ENCODE data around the gene PMPCB.

The PMPCB gene

DNA sequence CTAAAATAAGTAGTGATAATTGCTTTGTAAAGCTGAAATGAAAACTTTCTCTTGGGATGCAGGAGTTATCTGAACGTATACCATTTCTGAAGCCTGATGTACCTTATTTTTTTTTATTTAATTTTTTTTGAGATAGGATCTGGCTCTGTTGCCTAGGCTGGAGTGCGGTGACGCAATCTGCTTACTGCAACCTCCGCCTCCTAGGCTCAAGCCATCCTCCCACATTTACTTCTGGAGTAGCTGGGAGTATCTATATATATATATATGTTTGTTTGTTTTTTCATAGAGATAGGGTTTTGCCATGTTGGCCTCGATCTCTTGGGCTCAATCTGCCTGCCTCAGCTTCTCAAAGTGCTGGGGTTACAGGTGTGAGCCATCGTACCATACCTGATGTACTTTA is 2.4 kb downstream of the PMPCB start:
- H3K36me3 Mint-ChIP-seq = peaks cover 67% of the 10 kb centered on the region
- peaks cover 27% of the 10 kb centered on the region for H3K4me1 Mint-ChIP-seq
- no peaks in the 10 kb centered on the region for H3K9me3 Mint-ChIP-seq

DNA sequence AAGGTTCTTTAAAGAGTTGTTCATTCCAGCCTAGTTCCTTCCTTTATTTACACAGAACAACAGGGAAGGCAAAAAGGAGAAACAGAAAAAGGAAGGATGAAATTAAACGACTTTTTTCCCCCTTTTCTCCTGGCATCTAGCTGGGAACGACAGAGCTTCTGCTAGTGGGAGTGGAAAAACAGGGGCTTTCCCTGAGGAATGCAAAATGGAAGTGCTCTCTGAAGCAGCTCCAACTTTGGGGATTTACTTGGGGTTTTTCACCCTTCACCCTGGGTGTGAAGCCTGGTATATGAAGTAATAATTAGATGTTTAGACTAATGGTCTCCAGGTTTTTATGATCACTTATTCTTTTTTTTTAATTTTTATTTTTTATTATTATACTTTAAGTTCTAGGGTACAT is 4.2 kb downstream of the PMPCB start:
- ATAC-seq = no peak
- DNase-seq (ENCODE audit: low spot score in 2 of 2) = no peak

More for the DNA sequence above, 2.4 kb downstream of the PMPCB start:
- Mint-ChIP-seq H3K27ac (no peak overlapping the region), H3K4me3 (no peak overlapping the region)
- DNase-seq (ENCODE audit: low spot score in 2 of 2) = no peak
- ATAC-seq = no peak

DNA sequence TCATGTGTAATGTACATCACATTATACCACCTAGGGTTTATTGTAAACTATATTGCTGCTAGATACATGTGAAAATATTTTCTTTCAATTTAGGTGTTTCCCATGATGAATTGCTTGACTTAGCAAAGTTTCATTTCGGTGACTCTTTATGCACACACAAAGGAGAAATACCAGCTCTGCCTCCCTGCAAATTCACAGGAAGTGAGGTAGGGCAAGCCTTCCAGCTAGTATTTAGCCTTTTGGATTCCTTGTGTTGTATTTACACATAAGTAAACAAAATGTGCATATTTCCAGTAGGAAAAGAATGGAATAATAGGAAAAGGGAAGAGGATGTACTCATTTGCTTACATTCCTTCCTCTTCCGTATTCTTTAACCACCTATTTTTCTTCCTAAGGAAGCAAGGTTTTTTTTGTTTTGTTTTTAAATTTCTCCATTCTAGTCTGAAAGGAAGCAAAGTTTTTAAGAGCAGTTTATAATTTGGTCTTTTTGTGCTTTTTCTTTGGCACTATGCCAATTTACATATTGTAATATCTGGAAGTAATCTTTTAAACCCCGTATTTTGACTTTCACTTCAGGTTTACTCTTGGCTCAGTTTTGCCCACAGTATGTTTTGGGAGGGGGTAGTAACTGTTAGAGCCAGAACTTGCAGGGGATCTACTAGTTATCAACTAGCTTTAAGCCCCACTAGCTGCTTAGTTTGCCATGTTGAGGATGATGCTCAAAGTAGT is 10.4 kb downstream of the PMPCB start:
- H3K4me1 Mint-ChIP-seq = peaks cover 8% of the 10 kb centered on the region
- ATAC-seq (no peak), DNase-seq (ENCODE audit: low spot score in 2 of 2) (no peak)
- H3K36me3 Mint-ChIP-seq = peaks cover 100% of the 10 kb centered on the region
- H3K9me3 Mint-ChIP-seq = no peaks in the 10 kb centered on the region
- H3K27ac Mint-ChIP-seq = peak overlapping the region; percentile 63
- H3K4me3 Mint-ChIP-seq = no peak overlapping the region

More for the DNA sequence above, 4.2 kb downstream of the PMPCB start:
- Mint-ChIP-seq H3K4me3 (no peak overlapping the region), H3K9me3 (no peaks in the 10 kb centered on the region), H3K36me3 (peaks cover 85% of the 10 kb centered on the region), H3K27ac (no peak overlapping the region), H3K4me1 (peaks cover 29% of the 10 kb centered on the region)

DNA sequence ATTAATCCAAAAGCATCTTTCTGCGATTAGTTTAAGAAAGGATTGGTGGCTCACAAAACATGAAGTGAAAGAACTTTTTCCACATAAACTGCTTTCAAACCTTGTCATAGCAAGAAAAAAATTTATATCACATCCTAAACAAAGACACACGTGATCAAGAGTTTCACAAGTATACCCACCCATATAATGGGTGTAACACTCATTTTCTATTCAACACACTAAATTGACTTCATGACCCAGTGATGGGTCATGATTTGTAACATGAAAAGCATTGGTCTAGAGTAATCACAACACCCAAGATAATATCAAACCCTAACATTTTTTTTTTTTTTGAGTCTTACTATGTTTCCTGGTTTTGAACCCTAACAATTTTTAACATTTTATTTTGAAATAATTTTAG is 17.6 kb downstream of the PMPCB start:
- Mint-ChIP-seq H3K4me1 (no peaks in the 10 kb centered on the region), H3K9me3 (no peaks in the 10 kb centered on the region), H3K27ac (peak overlapping the region; percentile 51), H3K36me3 (peaks cover 100% of the 10 kb centered on the region), H3K4me3 (no peak overlapping the region)
- no peak for ATAC-seq
- DNase-seq (ENCODE audit: low spot score in 2 of 2) = no peak

DNA sequence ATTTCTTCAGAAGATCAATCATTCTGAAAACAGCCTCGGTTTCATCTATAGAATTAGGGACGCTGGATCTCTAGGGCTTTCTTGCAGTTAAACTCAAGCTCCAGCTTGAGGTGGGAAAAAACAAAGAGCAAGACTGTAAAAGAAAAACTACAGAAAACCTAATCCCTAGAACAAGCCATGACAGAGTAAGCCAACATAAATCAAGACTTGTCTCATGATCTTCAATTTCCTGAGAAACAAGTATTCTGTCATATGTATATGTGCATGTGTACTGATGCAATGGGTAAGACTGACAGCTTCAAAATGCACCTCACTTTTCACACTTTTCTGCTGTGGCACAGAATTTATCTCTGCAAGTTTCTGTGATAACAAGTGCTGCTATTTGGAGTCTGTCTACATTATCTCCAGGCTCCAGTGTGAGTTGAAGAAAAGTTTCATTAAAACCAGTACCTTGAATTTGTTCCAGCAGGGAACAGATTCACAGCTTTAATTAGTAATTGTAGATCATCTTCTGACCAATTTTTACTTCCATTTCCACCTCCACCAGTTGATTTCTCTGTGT is 19.2 kb downstream of the PMPCB start:
- no peaks in the 10 kb centered on the region for H3K9me3 Mint-ChIP-seq
- no peak for DNase-seq (ENCODE audit: low spot score in 2 of 2)
- no peaks in the 10 kb centered on the region for H3K4me1 Mint-ChIP-seq
- peak overlapping the region; percentile 41 for H3K27ac Mint-ChIP-seq
- peaks cover 100% of the 10 kb centered on the region for H3K36me3 Mint-ChIP-seq
- no peak for ATAC-seq
- H3K4me3 Mint-ChIP-seq = no peak overlapping the region

DNA sequence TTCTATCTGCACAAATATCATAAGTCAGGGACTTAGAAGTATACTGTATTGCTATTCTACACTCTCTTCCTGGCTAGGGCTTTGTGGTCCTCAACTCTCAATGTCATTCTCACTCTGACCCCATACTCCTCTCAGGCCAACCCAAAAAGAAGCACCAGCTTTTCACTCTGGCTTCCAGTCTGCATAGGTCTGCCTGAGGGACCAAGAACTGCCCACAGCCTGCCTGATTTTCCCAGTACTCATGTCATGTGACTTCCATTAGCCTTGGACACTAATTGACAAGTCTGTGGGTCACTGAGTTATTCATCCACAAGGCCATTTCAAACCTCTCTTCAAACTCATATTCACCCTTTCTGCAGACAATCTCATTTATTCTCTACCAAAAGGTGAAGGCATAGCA is 19.8 kb downstream of the PMPCB start:
- peaks cover 100% of the 10 kb centered on the region for H3K36me3 Mint-ChIP-seq

DNA sequence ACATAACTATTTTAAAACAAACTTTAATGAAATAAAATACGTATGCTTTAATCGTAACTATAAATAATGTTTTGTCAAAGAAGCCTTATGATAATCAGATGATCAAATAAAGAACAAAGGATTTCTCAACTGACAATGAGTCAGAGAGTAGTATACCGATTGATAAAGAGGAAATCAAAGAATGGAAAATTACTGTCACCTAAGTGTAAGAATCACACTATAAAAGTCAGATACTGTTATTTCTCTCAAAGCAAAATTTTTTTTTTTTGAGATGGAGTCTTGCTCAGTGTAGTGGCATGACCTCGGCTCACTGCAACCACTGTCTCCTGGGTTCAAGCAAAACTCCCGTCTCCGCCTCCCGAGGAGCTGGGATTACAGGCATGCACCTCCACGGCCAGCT is 28.5 kb downstream of the PMPCB start:
- DNase-seq (ENCODE audit: low spot score in 2 of 2) (no peak), ATAC-seq (no peak)
- peaks cover 93% of the 10 kb centered on the region for H3K36me3 Mint-ChIP-seq
- H3K4me3 Mint-ChIP-seq = no peak overlapping the region
- no peaks in the 10 kb centered on the region for H3K4me1 Mint-ChIP-seq
- H3K27ac Mint-ChIP-seq = peak overlapping the region; percentile 71
- H3K9me3 Mint-ChIP-seq = no peaks in the 10 kb centered on the region

More for the DNA sequence above, 19.8 kb downstream of the PMPCB start:
- peak overlapping the region; percentile 41 for H3K27ac Mint-ChIP-seq
- no peak for DNase-seq (ENCODE audit: low spot score in 2 of 2)
- H3K4me1 Mint-ChIP-seq = no peaks in the 10 kb centered on the region
- no peak for ATAC-seq
- H3K4me3 Mint-ChIP-seq = no peak overlapping the region
- no peaks in the 10 kb centered on the region for H3K9me3 Mint-ChIP-seq

DNA sequence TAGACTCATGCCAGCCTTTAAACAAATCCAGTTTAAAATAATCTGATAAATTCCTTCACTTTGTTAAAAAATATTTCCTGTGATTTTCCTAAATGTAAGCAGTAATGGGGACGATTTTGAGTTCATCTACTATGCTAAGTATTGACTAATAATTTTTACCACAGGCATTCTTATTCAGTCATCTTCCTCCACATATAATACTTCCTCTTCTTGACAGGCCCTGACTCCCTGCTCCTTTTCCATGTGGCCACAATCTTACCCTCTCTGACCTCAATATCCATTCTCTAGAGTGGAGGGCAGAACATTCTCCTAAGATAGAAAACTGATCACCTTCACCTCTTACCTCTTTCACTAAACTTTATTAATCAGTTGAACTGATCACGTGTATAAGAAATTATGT is 39.5 kb downstream of the PMPCB start:
- DNase-seq (ENCODE audit: low spot score in 2 of 2) = no peak
- H3K36me3 Mint-ChIP-seq = peaks cover 100% of the 10 kb centered on the region
- H3K4me1 Mint-ChIP-seq = peaks cover 29% of the 10 kb centered on the region
- H3K4me3 Mint-ChIP-seq = no peak overlapping the region
- ATAC-seq = no peak
- peak overlapping the region; percentile 13 for H3K27ac Mint-ChIP-seq
- no peaks in the 10 kb centered on the region for H3K9me3 Mint-ChIP-seq

DNA sequence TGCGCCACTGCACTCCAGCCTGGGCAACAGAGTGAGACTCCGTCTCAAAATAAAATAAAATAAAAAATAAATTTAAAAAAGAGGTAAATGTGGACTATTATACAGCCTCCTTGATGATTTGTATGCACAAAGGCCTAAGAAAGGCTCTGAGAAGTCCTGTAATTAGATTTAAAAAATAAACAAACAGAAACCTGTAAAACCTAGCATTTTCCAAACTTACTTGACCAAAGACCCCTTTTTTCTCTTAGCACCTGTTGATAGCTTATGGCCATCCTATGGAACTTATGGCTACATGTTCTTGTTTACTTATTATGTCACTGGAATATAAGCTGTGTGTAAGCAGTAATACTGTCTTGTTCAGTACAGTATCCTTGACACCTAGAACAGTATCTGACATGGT is 41.6 kb downstream of the PMPCB start:
- DNase-seq (ENCODE audit: low spot score in 2 of 2) = no peak
- Mint-ChIP-seq H3K36me3 (peaks cover 99% of the 10 kb centered on the region), H3K4me3 (no peak overlapping the region), H3K4me1 (peaks cover 32% of the 10 kb centered on the region), H3K9me3 (no peaks in the 10 kb centered on the region), H3K27ac (peak overlapping the region; percentile 46)
- ATAC-seq = no peak

DNA sequence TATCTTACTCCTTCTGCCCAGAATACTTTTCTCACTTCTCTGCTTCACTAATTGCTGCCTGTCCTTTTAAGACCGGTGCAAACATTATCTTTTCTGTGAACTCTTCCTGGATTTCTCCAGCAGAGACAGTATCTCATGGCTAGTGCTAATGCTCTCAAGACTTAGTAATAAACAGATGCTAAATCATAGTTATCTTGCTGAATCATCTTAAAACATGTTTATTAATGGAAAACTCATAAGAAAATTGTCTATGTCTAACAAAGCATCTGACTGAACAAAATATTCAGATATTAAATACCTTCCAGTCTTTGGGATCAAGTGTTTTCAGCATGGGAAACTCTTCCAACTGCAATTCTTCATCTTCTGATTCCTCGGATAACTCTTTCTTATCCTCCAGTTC is 44.2 kb downstream of the PMPCB start:
- no peak for ATAC-seq
- peaks cover 87% of the 10 kb centered on the region for H3K36me3 Mint-ChIP-seq
- peak overlapping the region; percentile 99 for H3K4me3 Mint-ChIP-seq
- no peaks in the 10 kb centered on the region for H3K9me3 Mint-ChIP-seq
- H3K27ac Mint-ChIP-seq = peak overlapping the region; percentile 77
- peaks cover 38% of the 10 kb centered on the region for H3K4me1 Mint-ChIP-seq
- no peak for DNase-seq (ENCODE audit: low spot score in 2 of 2)

DNA sequence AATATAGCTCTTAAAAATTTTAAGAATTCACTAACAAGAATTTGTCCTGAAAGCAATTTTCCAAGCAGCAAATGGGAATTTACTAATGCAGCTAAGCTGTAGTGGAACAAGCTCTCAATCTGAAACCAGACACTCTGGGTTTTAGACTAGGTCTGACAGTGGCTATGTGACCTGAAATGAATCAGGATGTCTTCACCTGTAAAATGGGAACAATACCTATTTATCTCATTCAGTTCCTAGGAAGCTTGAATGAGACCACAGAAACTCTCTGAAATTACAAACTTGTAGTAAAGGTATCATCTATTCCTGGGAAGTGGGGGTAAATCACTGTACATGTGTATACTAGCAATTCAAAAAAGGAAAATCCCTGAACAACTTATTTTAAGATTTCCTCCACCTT is 46.1 kb downstream of the PMPCB start:
- ATAC-seq = no peak
- Mint-ChIP-seq H3K27ac (peak overlapping the region; percentile 99), H3K4me1 (peaks cover 43% of the 10 kb centered on the region)

DNA sequence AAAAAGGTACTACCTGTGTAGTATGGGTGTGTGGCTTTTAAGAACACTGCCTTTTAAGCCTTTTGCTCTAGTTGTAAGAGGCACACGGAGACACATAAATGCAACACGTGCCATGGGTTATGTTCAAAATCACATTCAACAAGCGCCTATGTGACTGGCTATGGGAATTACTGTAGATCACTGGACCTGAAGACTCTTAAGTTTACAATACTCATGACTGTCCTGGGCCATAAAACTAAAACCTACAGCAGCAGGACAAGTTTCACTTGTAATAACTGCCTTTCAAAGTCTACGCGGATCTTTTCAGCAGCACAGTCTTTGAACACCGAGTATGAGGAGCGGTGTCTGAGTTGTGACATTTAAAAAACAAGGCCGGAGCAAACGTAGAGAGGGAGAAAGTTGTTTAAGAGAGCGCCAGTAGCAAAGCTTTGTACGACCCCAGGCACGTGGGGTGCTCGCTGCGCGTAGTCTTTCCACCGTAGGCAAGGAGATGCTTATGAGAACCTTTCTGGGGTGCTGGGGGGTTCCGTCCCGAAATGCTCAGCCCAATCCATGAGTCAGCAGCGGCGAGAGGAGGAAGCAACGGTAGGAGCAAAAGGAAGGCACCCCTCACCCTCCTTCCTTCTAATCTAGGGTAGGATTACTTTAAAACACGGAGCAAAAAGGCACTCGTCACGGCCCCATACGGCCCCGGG is 46.7 kb downstream of the PMPCB start:
- H3K9me3 Mint-ChIP-seq = no peaks in the 10 kb centered on the region
- DNase-seq (ENCODE audit: low spot score in 2 of 2) (peak in 1 of 2 donors; percentile 21), ATAC-seq (peak; percentile 27)
- H3K27ac Mint-ChIP-seq = peak overlapping the region; percentile 99
- peaks cover 78% of the 10 kb centered on the region for H3K36me3 Mint-ChIP-seq
- peaks cover 46% of the 10 kb centered on the region for H3K4me1 Mint-ChIP-seq
- H3K4me3 Mint-ChIP-seq = peak overlapping the region; percentile 99

More for the DNA sequence above, 46.1 kb downstream of the PMPCB start:
- Mint-ChIP-seq H3K36me3 (peaks cover 81% of the 10 kb centered on the region), H3K4me3 (peak overlapping the region; percentile 99), H3K9me3 (no peaks in the 10 kb centered on the region)
- DNase-seq (ENCODE audit: low spot score in 2 of 2) = no peak

DNA sequence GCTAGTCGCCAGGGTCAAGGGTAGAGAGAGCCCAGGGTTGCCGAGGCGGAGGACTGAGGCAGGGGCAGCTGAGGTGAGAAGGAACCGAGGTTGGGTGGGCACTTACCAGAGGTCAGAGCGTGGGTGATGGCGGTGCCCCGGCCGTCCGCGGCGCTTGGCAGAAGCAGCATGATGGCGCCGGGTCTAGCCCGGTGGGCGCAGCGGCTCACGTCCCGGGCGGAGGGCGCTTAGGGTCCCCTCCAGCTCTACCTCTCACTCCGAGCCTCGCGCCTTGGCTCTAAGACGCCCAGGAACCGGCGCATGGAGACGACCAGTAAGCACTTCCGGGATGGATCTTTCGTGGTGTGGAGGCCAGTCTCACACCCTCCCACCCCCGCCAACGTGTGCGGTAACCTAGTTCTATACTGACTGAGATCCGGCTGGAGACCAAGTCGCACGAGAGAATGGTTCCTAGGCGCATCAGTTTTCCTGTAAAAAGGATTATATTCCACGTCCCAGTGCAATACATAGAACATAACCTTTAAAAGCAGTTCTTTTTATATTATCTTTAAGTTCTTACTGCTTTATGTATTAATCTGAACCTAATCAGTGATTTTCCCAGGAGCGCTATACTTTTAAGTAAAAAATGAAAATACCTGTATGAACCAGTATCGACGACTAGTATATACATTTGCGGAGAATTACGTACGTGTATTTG is 47.4 kb downstream of the PMPCB start, which contains the start of gene DNAJC2:
Gene DNAJC2, minus strand, starts transcription at position 315 of the 697 bp plus-strand sequence. Its CDS starts 145 bp downstream, at position 170.
- DNase-seq (ENCODE audit: low spot score in 2 of 2) (peak; percentile 67 to 91), ATAC-seq (peak; percentile 95)
- H3K4me1 Mint-ChIP-seq = peaks cover 46% of the 10 kb centered on the region
- peaks cover 71% of the 10 kb centered on the region for H3K36me3 Mint-ChIP-seq
- H3K27ac Mint-ChIP-seq = peak within 1 kb of the TSS; percentile 99
- H3K9me3 Mint-ChIP-seq = no peaks in the 10 kb centered on the region
- peak within 1 kb of the TSS; percentile 99 for H3K4me3 Mint-ChIP-seq

DNA sequence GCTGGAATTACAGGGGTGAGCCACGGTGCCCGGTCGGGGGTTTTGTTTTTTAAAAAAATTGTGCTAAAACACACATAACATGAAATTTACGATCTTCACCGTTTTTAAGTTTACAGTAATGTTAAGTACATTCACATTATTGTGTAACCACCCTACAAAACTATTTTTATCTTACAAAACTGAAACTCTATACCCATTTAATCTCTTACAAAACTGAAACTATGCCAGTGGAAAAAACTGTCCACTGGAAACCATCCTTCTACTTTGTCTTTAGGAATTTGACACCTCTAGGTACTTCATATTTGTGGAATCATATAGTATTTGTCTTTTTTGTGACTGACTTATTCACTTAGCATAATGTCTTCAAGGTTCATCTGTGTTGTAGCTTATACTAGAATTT is 49.2 kb downstream of the PMPCB start:
- H3K36me3 Mint-ChIP-seq = peaks cover 63% of the 10 kb centered on the region
- peak overlapping the region; percentile 99 for H3K27ac Mint-ChIP-seq
- ATAC-seq (no peak), DNase-seq (ENCODE audit: low spot score in 2 of 2) (no peak)
- H3K4me1 Mint-ChIP-seq = peaks cover 42% of the 10 kb centered on the region
- no peaks in the 10 kb centered on the region for H3K9me3 Mint-ChIP-seq
- H3K4me3 Mint-ChIP-seq = peak overlapping the region; percentile 95
